HepG2 (cell line): Measurements from ENCODE around the gene WDCP. TPM values are rescaled to one million over a fixed set of nuclear protein-coding genes. Genes with fewer than 3 reads are reported as not detected.

Experiments used
- CHCHD3 ChIP-seq: sonication (generic); formaldehyde crosslinking; IDR thresholded peaks from 2 replicates; pipeline ENCODE4 v1.8.0; 2022; ENCODE audit warnings: mild to moderate bottlenecking, missing genetic modification reagents, moderate library complexity
- ELF4 ChIP-seq: sonication (generic); formaldehyde crosslinking; IDR thresholded peaks from 2 replicates; pipeline ENCODE4 v1.5.0; 2020; ENCODE audit warnings: missing genetic modification reagents, mild to moderate bottlenecking, moderate library complexity, borderline replicate concordance
- NR2F6 ChIP-seq, 2 experiments: IDR thresholded peaks; 2 replicates each; pipeline ENCODE4 v1.6.1; 2016; ENCODE audit warnings: antibody characterized with exemption in 1 of 2, mild to moderate bottlenecking in 1 of 2
- PHB2 ChIP-seq: fragments of 450-650 bp; IDR thresholded peaks from 2 replicates; pipeline ENCODE4 v1.6.1; 2018; ENCODE audit not compliant: partially characterized antibody
- PITX1 ChIP-seq: sonication (generic); formaldehyde crosslinking; IDR thresholded peaks from 2 replicates; pipeline ENCODE4 v1.5.1; 2020; ENCODE audit warnings: mild to moderate bottlenecking, missing genetic modification reagents
- PPARG ChIP-seq: conservative IDR thresholded peaks from 2 replicates; pipeline ENCODE4 v1.6.1; 2016; ENCODE audit warnings: missing biosample characterization, missing genetic modification reagents
- TBX3 ChIP-seq: fragments of 450-650 bp; IDR thresholded peaks from 2 replicates; pipeline ENCODE4 v1.6.1; 2017; ENCODE audit warnings: antibody characterized with exemption, mild to moderate bottlenecking, inconsistent platforms, borderline replicate concordance
- TCF7 ChIP-seq: sonication (generic); IDR thresholded peaks from 2 replicates; pipeline ENCODE4 v1.6.1; 2016; ENCODE audit warnings: antibody characterized with exemption, low read depth
- YEATS4 ChIP-seq: sonication (generic); formaldehyde crosslinking; IDR thresholded peaks from 2 replicates; pipeline ENCODE4 v1.4.0; 2020; ENCODE audit warnings: missing genetic modification reagents, borderline replicate concordance
- ZFP82 ChIP-seq: sonication (generic); formaldehyde crosslinking; IDR thresholded peaks from 2 replicates; pipeline ENCODE4 v1.5.1; 2020; ENCODE audit warnings: mild to moderate bottlenecking, missing genetic modification reagents, borderline replicate concordance
- ZKSCAN8 ChIP-seq: IDR thresholded peaks from 2 replicates; pipeline ENCODE4 v1.6.1; 2016; ENCODE audit warnings: borderline replicate concordance, missing genetic modification reagents, missing compliant biosample characterization
- ZNF256 ChIP-seq: sonication (generic); formaldehyde crosslinking; conservative IDR thresholded peaks from 2 replicates; pipeline ENCODE4 v1.4.0; 2020; ENCODE audit warnings: missing genetic modification reagents
- ZNF629 ChIP-seq: sonication (generic); formaldehyde crosslinking; conservative IDR thresholded peaks from 2 replicates; pipeline ENCODE4 v1.5.0; 2020; ENCODE audit warnings: missing genetic modification reagents
- ZNF652 ChIP-seq: IDR thresholded peaks from 2 replicates; pipeline ENCODE4 v1.6.1; 2016; ENCODE audit warnings: low read depth, borderline replicate concordance
- polyA plus RNA-seq, 8 experiments: library from polyadenylated mRNA; depleted of rRNA in 3 of 8; stranded (reverse) in 7 of 8; unstranded in 1 of 8; fragments of >200 nt; fragmentation: Illumina TruSeq in 4 of 8; extraction: Trizol in 4 of 8; gene quantifications; 2 replicates each; pipeline versions ENCODE4 v1.2.1 to v1.2.3, GENCODE V29; 2011 to 2016; ENCODE audit warnings: low read depth in 4 of 8, missing spikeins in 1 of 8, mixed read lengths in 1 of 8; ENCODE audit not compliant: insufficient read depth in 1 of 8
- total RNA-seq, 5 experiments: library from RNA; depleted of rRNA; stranded (reverse); fragments of >200 nt; fragmentation: Illumina TruSeq; extraction: Trizol; gene quantifications; 2 replicates each; pipeline ENCODE4 v1.2.3, GENCODE V29; 2016; ENCODE audit warnings: low read depth in 1 of 5
- TF ChIP-seq, protein P1 (sequence below): sonication (generic); formaldehyde crosslinking; IDR thresholded peaks from 2 replicates; pipeline ENCODE4 v1.4.0; 2020; ENCODE audit warnings: missing genetic modification reagents, borderline replicate concordance
- TF ChIP-seq, protein P2 (sequence below): sonication (generic); formaldehyde crosslinking; IDR thresholded peaks from 2 replicates; pipeline ENCODE4 v1.8.0; 2022; ENCODE audit warnings: mild to moderate bottlenecking, missing genetic modification reagents, moderate library complexity
- TF ChIP-seq, protein P3 (sequence below): sonication (generic); formaldehyde crosslinking; IDR thresholded peaks from 2 replicates; pipeline ENCODE4 v1.4.0; 2020; ENCODE audit warnings: missing genetic modification reagents
- TF ChIP-seq, protein P4 (sequence below): sonication (generic); formaldehyde crosslinking; IDR thresholded peaks from 2 replicates; pipeline ENCODE4 v1.5.1; 2020; ENCODE audit warnings: missing genetic modification reagents, mild to moderate bottlenecking, borderline replicate concordance

Gene WDCP
- total and polyA plus RNA-seq, 2 of the 13 experiments (the other 11 are each of a cell fraction or from before 2014, with no cell fraction given): 17.4 to 22.6 TPM

DNA sequence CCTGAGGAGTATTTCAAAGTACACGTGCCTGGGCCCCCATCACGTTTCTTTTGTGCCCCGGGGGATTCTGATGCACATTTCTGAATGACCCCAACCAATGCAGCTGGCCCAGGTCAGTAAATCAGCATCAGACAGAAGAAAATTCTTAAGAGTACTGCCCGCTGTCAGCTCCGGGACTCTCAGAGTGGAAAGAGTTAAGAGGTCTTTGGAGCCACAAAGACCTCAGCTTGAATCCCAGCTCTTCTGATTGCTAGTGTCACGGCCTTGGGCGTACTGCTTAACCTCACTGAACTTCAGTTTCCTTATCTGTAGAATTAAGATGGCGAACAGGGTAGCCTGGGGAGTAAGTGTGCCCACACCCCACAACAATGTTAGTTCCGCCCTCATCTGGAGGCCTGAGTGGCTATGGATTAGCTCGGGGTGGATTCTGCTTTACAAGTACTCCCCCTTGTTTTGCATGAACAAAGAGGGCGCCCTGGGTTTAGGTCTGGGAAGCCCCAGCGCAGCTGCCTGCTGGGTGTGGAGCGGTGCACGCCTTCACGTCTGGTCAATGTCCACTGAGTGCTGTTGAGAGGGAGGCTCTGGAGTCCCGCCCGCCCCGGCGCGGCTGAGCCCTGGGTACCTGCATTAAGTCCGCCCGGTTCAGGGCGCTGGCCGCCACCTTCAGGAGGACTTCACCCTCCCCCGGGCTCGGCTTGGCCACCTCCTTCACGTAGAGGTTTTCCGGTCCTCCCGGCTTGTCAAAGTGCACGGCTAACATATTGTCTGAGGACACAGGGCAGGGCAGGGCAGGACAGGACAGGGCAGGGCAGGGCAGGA lies 36.6 kb upstream of the WDCP start (continued):
- TF ChIP-seq, protein P1, sequence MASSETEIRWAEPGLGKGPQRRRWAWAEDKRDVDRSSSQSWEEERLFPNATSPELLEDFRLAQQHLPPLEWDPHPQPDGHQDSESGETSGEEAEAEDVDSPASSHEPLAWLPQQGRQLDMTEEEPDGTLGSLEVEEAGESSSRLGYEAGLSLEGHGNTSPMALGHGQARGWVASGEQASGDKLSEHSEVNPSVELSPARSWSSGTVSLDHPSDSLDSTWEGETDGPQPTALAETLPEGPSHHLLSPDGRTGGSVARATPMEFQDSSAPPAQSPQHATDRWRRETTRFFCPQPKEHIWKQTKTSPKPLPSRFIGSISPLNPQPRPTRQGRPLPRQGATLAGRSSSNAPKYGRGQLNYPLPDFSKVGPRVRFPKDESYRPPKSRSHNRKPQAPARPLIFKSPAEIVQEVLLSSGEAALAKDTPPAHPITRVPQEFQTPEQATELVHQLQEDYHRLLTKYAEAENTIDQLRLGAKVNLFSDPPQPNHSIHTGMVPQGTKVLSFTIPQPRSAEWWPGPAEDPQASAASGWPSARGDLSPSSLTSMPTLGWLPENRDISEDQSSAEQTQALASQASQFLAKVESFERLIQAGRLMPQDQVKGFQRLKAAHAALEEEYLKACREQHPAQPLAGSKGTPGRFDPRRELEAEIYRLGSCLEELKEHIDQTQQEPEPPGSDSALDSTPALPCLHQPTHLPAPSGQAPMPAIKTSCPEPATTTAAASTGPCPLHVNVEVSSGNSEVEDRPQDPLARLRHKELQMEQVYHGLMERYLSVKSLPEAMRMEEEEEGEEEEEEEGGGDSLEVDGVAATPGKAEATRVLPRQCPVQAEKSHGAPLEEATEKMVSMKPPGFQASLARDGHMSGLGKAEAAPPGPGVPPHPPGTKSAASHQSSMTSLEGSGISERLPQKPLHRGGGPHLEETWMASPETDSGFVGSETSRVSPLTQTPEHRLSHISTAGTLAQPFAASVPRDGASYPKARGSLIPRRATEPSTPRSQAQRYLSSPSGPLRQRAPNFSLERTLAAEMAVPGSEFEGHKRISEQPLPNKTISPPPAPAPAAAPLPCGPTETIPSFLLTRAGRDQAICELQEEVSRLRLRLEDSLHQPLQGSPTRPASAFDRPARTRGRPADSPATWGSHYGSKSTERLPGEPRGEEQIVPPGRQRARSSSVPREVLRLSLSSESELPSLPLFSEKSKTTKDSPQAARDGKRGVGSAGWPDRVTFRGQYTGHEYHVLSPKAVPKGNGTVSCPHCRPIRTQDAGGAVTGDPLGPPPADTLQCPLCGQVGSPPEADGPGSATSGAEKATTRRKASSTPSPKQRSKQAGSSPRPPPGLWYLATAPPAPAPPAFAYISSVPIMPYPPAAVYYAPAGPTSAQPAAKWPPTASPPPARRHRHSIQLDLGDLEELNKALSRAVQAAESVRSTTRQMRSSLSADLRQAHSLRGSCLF (CRISPR knock-in tag): no peak
- TF ChIP-seq PHB2 (no peak), ZNF652 (CRISPR knock-in tag) (peak; percentile 86), ZFP82 (CRISPR knock-in tag) (peak; percentile 96; the same call in 1 of the 2 replicates), ZKSCAN8 (CRISPR knock-in tag) (0 out of 2 replicates have a peak, but pooled peaks have one; percentile 45), ZNF256 (CRISPR knock-in tag) (no peak; the same call in 1 of the 2 replicates), PITX1 (CRISPR knock-in tag) (peak; percentile 93), YEATS4 (CRISPR knock-in tag) (peak; percentile 95), NR2F6 (IDR thresholded peaks at IDR 0.05) (0 out of 2 replicates have a peak, but pooled peaks have one; percentile 23), NR2F6 (CRISPR knock-in tag; IDR thresholded peaks at IDR 0.05) (peak; percentile 6; the same call in 1 of the 2 replicates), PPARG (peak; percentile 14; the same call in 1 of the 2 replicates), TBX3 (peak; percentile 63; the same call in 1 of the 2 replicates), CHCHD3 (CRISPR knock-in tag) (peak; percentile 91; the same call in 1 of the 2 replicates), ELF4 (CRISPR knock-in tag) (peak; percentile 62; the same call in 1 of the 2 replicates), TCF7 (peak; percentile 37), ZNF629 (CRISPR knock-in tag) (peak; percentile 33; the same call in 1 of the 2 replicates)
- TF ChIP-seq, protein P2, sequence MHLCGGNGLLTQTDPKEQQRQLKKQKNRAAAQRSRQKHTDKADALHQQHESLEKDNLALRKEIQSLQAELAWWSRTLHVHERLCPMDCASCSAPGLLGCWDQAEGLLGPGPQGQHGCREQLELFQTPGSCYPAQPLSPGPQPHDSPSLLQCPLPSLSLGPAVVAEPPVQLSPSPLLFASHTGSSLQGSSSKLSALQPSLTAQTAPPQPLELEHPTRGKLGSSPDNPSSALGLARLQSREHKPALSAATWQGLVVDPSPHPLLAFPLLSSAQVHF (CRISPR knock-in tag): peak; percentile 84; the same call in 1 of the 2 replicates
- TF ChIP-seq, protein P3, sequence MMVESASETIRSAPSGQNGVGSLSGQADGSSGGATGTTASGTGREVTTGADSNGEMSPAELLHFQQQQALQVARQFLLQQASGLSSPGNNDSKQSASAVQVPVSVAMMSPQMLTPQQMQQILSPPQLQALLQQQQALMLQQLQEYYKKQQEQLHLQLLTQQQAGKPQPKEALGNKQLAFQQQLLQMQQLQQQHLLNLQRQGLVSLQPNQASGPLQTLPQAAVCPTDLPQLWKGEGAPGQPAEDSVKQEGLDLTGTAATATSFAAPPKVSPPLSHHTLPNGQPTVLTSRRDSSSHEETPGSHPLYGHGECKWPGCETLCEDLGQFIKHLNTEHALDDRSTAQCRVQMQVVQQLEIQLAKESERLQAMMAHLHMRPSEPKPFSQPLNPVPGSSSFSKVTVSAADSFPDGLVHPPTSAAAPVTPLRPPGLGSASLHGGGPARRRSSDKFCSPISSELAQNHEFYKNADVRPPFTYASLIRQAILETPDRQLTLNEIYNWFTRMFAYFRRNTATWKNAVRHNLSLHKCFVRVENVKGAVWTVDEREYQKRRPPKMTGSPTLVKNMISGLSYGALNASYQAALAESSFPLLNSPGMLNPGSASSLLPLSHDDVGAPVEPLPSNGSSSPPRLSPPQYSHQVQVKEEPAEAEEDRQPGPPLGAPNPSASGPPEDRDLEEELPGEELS (CRISPR knock-in tag): peak; percentile 65
- TF ChIP-seq, protein P4, sequence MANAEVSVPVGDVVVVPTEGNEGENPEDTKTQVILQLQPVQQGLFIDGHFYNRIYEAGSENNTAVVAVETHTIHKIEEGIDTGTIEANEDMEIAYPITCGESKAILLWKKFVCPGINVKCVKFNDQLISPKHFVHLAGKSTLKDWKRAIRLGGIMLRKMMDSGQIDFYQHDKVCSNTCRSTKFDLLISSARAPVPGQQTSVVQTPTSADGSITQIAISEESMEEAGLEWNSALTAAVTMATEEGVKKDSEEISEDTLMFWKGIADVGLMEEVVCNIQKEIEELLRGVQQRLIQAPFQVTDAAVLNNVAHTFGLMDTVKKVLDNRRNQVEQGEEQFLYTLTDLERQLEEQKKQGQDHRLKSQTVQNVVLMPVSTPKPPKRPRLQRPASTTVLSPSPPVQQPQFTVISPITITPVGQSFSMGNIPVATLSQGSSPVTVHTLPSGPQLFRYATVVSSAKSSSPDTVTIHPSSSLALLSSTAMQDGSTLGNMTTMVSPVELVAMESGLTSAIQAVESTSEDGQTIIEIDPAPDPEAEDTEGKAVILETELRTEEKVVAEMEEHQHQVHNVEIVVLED (CRISPR knock-in tag): peak; percentile 81; the same call in 1 of the 2 replicates
